Measurements from ENCODE around the gene KIAA1671. TPM values are rescaled to one million over a fixed set of nuclear protein-coding genes. Genes with fewer than 3 reads are reported as not detected.

The KIAA1671 gene
- total and polyA plus RNA-seq, 10 donors = 0.72 to 11.9 (median 8.2) TPM

DNA sequence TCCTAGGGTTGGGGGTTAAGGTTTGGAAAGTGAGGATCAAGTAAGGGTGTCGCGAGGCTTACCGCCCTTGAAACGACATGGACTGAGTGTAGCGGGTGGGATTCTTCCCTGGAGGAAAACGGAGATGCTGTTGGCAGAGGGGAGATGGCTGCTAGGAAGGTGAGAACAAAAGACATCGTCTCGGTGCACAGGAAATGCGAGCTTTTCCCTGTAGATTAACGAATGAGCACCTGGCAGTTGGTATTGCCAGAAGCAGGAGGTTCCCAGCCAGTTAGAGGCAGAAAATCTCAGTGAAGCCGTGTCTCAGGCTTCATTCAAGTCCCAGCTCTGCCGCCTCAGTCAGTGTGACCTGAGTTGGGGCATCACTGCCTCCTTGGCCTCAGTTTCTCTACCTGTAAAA, 4.6 kb upstream of the KIAA1671 start:
- 60 to 72% (median 69%) methylated on average over 12 of the region's 12 CpGs for WGBS, 5 donors
- peaks cover under 1 to 15% (median 10%) of the 10 kb centered on the region in 6 donors for H3K4me1 ChIP-seq
- TF ChIP-seq POLR2A (IDR thresholded peaks at IDR 0.05) = no peak
- TF ChIP-seq POLR2AphosphoS5 (IDR thresholded peaks at IDR 0.05) = no peak
- TF ChIP-seq, protein P1, sequence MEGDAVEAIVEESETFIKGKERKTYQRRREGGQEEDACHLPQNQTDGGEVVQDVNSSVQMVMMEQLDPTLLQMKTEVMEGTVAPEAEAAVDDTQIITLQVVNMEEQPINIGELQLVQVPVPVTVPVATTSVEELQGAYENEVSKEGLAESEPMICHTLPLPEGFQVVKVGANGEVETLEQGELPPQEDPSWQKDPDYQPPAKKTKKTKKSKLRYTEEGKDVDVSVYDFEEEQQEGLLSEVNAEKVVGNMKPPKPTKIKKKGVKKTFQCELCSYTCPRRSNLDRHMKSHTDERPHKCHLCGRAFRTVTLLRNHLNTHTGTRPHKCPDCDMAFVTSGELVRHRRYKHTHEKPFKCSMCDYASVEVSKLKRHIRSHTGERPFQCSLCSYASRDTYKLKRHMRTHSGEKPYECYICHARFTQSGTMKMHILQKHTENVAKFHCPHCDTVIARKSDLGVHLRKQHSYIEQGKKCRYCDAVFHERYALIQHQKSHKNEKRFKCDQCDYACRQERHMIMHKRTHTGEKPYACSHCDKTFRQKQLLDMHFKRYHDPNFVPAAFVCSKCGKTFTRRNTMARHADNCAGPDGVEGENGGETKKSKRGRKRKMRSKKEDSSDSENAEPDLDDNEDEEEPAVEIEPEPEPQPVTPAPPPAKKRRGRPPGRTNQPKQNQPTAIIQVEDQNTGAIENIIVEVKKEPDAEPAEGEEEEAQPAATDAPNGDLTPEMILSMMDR (IDR thresholded peaks at IDR 0.05 in 8 of 11, conservative IDR thresholded peaks at IDR 0.05 in 3 of 11) = no peak
- H3K36me3 ChIP-seq = no peaks in the 10 kb centered on the region
- H3K27me3 ChIP-seq (replicated peaks in 1 of 7) = peaks cover 0 to 73% (median 22%) of the 10 kb centered on the region in 7 donors
- DNase-seq = no peak
- no peak overlapping the region for H3K4me3 ChIP-seq
- no peaks in the 10 kb centered on the region for H3K9me3 ChIP-seq
- intact Hi-C loops (cut with DNase I; ENCODE audit: low total_unique reads) = no loop called here
- H3K27ac ChIP-seq = no peak overlapping the region

DNA sequence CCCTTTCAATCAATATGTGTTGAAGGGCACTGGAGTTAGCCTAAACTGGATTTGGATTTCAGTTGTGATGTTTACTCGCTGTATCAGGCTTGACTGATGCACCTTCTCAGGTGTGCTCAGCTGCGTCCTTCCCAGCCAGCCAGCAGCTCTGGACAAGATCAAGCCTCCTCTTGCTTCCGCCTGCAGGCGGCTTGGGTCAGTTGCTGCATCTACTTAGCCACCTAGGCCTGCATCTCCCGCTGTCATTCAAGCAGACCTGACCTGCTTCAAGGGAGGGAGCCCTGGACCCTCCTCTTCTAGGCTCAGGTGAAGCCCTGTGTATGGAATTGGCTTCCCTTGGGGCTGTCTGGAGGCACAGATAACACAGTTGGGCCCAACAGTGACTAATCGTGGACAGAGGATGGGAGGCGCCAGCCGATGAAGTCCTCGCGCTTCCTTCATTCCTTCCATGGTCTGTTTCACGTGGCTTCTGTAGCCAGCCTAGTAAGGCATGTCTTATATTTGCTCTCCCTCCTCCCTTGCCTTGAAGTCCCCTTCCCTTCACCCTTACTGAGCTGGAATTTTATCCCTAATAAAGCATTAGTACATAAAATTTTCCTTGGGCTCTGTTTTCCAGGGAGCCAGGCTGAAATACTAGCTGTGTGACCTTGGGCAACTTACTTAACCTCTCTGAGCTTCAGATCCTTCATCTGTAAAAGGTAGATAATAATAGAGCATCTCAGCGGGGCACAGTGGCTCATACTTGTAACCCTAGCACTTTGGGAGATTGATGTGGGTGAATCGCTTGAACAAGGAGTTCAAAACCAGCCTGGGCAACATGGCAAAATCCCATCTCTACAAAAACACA, 3.9 kb upstream of the KIAA1671 start:
- intact Hi-C loops (cut with DNase I; ENCODE audit: low total_unique reads) = no loop called here
- DNase-seq = no peak
- peaks cover 4 to 22% (median 17%) of the 10 kb centered on the region in 6 donors for H3K4me1 ChIP-seq
- H3K4me3 ChIP-seq = no peak overlapping the region
- no peak overlapping the region for H3K27ac ChIP-seq
- 81 to 91% (median 88%) methylated on average over 12 to 13 of the region's 13 CpGs for WGBS, 5 donors
- no peaks in the 10 kb centered on the region for H3K9me3 ChIP-seq
- no peaks in the 10 kb centered on the region for H3K36me3 ChIP-seq
- TF ChIP-seq, protein P1 (IDR thresholded peaks at IDR 0.05 in 8 of 11, conservative IDR thresholded peaks at IDR 0.05 in 3 of 11) = no peak
- no peak for TF ChIP-seq POLR2A (IDR thresholded peaks at IDR 0.05)
- TF ChIP-seq POLR2AphosphoS5 (IDR thresholded peaks at IDR 0.05) = no peak
- peaks cover 0 to 80% (median 29%) of the 10 kb centered on the region in 7 donors for H3K27me3 ChIP-seq (replicated peaks in 1 of 7)

DNA sequence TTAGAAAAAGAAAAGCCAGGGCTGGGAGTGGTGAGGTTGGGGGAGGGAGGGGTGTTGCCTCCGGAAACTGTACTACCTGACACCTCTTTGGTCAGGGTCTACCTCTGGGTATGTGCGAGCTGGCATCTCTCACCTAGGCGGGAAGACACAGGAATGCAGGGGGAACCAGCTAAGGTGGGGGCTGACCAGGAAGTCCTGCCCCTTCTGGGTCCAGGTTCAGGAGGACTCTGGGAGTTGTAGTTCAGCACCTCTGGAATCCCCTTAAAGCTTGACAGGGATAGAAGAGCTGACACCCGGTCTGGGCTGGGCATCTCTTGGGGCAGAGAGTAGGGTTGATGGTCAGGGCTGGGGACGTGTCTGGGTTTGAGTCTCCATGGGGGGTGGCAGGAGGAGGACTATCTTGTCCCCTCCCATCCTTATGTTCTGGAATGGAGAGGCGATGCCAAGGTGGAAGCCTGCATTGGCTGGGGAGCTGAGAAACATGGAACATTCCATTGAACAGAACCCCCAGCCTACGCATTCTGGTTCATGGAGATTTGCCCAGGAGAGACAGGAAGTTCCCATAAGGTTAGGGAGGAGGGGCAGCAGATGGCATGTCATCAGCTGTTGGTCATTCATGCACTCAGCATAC, 2.1 kb upstream of the KIAA1671 start:
- 27 to 37% (median 31%) methylated on average over 7 of the region's 7 CpGs for WGBS, 5 donors
- no peak overlapping the region for H3K4me3 ChIP-seq
- H3K9me3 ChIP-seq = no peaks in the 10 kb centered on the region
- H3K27ac ChIP-seq = no peak overlapping the region
- peaks cover 4 to 29% (median 24%) of the 10 kb centered on the region in 6 donors for H3K4me1 ChIP-seq
- H3K36me3 ChIP-seq = no peaks in the 10 kb centered on the region
- H3K27me3 ChIP-seq (replicated peaks in 1 of 7) = peaks cover 0 to 94% (median 31%) of the 10 kb centered on the region in 7 donors
- intact Hi-C loops (cut with DNase I; ENCODE audit: low total_unique reads) = loop anchor here (5.0 kb wide), 1 partner anchor 97 kb away; no protein-coding TSS in a partner anchor
- TF ChIP-seq, protein P1 (IDR thresholded peaks at IDR 0.05 in 8 of 11, conservative IDR thresholded peaks at IDR 0.05 in 3 of 11) = no peak
- no peak for TF ChIP-seq POLR2AphosphoS5 (IDR thresholded peaks at IDR 0.05)
- DNase-seq = no peak

Measured in spleen (tissue), 11 donors.